K562 (cell line): Measurements from ENCODE around the gene ADGRB2. TPM values are rescaled to one million over a fixed set of nuclear protein-coding genes. Genes with fewer than 3 reads are reported as not detected.

Source experiments
- BMI1 ChIP-seq: fragments of 150-350 bp; IDR thresholded peaks from 2 replicates; pipeline ENCODE4 v1.6.1; 2014; ENCODE audit warnings: low read length
- DACH1 ChIP-seq: fragments of 450-650 bp; IDR thresholded peaks from 2 replicates; pipeline ENCODE4 v1.6.1; 2018; ENCODE audit not compliant: partially characterized antibody
- ERF ChIP-seq: fragments of 450-650 bp; formaldehyde crosslinking; IDR thresholded peaks from 2 replicates; pipeline ENCODE4 v1.4.0; 2020; ENCODE audit warnings: mild to moderate bottlenecking, mixed read lengths
- EZH2 ChIP-seq: IDR thresholded peaks from 2 replicates; pipeline ENCODE4 v1.6.1; 2012; ENCODE audit warnings: low read depth, mild to moderate bottlenecking, inconsistent platforms, low read length, borderline replicate concordance
- MCM7 ChIP-seq, 2 experiments: fragments of 450-650 bp; IDR thresholded peaks; 2 replicates each; pipeline ENCODE4 v1.6.1; 2016 to 2018
- NBN ChIP-seq: fragments of 450-650 bp; IDR thresholded peaks from 2 replicates; pipeline ENCODE4 v1.6.1; 2016; ENCODE audit warnings: low read depth, mild to moderate bottlenecking
- PRMT5 ChIP-seq: sonication (generic); formaldehyde crosslinking; IDR thresholded peaks from 2 replicates; pipeline ENCODE4 v1.5.0; 2020; ENCODE audit warnings: missing genetic modification reagents
- SETDB1 ChIP-seq: IDR thresholded peaks from one replicate; pipeline ENCODE4 v1.6.1; 2012; ENCODE audit warnings: low read length, control low read depth, inconsistent platforms
- ZKSCAN3 ChIP-seq: fragments of 250-450 bp; sonication (Bioruptor Pico); IDR thresholded peaks from 2 replicates; pipeline ENCODE4 v1.4.0; 2020
- ZNF551 ChIP-seq: fragments of 250-450 bp; sonication (Bioruptor Pico); IDR thresholded peaks from 2 replicates; pipeline ENCODE4 v1.5.0; 2021; ENCODE audit warnings: mild to moderate bottlenecking, moderate library complexity
- ZNF668 ChIP-seq: fragments of 250-450 bp; sonication (Bioruptor Pico); IDR thresholded peaks from 2 replicates; pipeline ENCODE4 v1.8.0; 2022; ENCODE audit warnings: mild to moderate bottlenecking, inconsistent platforms
- polyA plus RNA-seq, 8 experiments: library from polyadenylated mRNA; depleted of rRNA in 4 of 8; stranded (reverse) in 5 of 8; unstranded in 3 of 8; fragments of >200 nt; fragmentation: Nextera tagmentation in 2 of 8; fragmentation: Illumina TruSeq in 1 of 8; extraction: Ambion mirVana in 2 of 8; extraction: Trizol in 1 of 8; gene quantifications; 2 replicates each; pipeline versions ENCODE4 v1.2.1 to v1.2.3, GENCODE V29; 2011 to 2014; ENCODE audit warnings: inconsistent platforms in 1 of 8, missing spikeins in 1 of 8
- total RNA-seq, 7 experiments: library from RNA; depleted of rRNA in 6 of 7; stranded (reverse); fragments of >200 nt in 6 of 7; fragmentation: Illumina TruSeq in 2 of 7; extraction: Trizol in 2 of 7; gene quantifications; 2 replicates each; pipeline versions ENCODE4 v1.2.1 to v1.2.3, GENCODE V29; 2011 to 2021; ENCODE audit warnings: low replicate concordance in 1 of 7
- TF ChIP-seq, protein P1 (sequence below): sonication (generic); formaldehyde crosslinking; IDR thresholded peaks from 2 replicates; pipeline ENCODE4 v1.8.1; 2023; ENCODE audit warnings: missing genetic modification reagents, mild to moderate bottlenecking, borderline replicate concordance
- TF ChIP-seq, protein P2 (sequence below): sonication (generic); IDR thresholded peaks from 2 replicates; pipeline ENCODE4 v1.6.1; 2016
- TF ChIP-seq, protein P3 (sequence below): fragments of 200-800 bp; sonication (Bioruptor generic); IDR thresholded peaks from 2 replicates; pipeline ENCODE4 v1.6.1; 2017; ENCODE audit warnings: missing genetic modification characterization, missing compliant biosample characterization
- TF ChIP-seq, protein P4 (sequence below): sonication (generic); formaldehyde crosslinking; IDR thresholded peaks from 2 replicates; pipeline ENCODE4 v1.8.1; 2023; ENCODE audit warnings: mild to moderate bottlenecking, missing genetic modification reagents
- TF ChIP-seq, protein P5 (sequence below): sonication (generic); formaldehyde crosslinking; IDR thresholded peaks from 2 replicates; pipeline ENCODE4 v1.8.0; 2022; ENCODE audit warnings: missing genetic modification reagents, mild to moderate bottlenecking, borderline replicate concordance

ADGRB2 gene
- total and polyA plus RNA-seq, 9 of the 15 experiments (the other 6 are each of a cell fraction or from before 2014, with no cell fraction given), result 0.04 to 0.23 (median 0.20) TPM; not detected in 2

DNA sequence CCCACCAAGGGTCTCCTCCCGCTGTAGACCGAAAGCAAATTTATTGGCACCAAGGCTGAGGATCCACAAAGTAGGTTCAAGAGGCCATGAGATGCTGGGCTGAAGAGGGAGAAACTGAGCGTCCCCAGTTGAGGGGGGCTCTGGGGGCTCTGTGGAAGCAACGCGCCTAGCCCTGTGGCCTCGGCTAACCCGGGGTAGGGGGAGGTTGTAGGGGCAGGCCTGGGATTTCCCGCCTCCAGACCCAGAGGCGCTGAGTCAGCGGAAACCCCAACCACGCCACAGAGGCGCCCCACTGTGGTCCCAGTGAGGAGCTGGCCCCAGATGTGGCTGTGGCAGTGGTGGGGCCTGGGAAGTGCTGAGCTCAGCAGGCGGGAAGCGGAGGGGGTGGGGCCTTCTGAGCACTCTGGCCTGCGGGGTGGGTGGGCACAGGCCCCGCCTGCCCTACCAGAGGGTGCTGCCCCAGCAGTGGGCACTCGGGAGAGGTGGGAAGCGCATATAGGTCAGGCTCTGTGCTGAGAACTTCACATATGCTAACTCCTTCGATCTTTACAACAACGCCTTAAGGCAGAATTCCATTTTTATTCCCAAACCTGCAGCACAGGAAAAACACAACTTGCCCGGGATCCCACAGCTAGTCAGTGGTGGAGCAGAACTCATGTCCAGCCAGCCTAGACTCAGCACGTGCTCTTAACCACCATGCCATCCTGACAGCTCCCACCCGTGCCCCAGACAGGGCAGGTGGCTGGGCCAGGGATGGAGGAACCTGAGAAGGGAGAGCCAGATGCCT is 58.9 kb downstream of the ADGRB2 start (continued):
- TF ChIP-seq, protein P1, sequence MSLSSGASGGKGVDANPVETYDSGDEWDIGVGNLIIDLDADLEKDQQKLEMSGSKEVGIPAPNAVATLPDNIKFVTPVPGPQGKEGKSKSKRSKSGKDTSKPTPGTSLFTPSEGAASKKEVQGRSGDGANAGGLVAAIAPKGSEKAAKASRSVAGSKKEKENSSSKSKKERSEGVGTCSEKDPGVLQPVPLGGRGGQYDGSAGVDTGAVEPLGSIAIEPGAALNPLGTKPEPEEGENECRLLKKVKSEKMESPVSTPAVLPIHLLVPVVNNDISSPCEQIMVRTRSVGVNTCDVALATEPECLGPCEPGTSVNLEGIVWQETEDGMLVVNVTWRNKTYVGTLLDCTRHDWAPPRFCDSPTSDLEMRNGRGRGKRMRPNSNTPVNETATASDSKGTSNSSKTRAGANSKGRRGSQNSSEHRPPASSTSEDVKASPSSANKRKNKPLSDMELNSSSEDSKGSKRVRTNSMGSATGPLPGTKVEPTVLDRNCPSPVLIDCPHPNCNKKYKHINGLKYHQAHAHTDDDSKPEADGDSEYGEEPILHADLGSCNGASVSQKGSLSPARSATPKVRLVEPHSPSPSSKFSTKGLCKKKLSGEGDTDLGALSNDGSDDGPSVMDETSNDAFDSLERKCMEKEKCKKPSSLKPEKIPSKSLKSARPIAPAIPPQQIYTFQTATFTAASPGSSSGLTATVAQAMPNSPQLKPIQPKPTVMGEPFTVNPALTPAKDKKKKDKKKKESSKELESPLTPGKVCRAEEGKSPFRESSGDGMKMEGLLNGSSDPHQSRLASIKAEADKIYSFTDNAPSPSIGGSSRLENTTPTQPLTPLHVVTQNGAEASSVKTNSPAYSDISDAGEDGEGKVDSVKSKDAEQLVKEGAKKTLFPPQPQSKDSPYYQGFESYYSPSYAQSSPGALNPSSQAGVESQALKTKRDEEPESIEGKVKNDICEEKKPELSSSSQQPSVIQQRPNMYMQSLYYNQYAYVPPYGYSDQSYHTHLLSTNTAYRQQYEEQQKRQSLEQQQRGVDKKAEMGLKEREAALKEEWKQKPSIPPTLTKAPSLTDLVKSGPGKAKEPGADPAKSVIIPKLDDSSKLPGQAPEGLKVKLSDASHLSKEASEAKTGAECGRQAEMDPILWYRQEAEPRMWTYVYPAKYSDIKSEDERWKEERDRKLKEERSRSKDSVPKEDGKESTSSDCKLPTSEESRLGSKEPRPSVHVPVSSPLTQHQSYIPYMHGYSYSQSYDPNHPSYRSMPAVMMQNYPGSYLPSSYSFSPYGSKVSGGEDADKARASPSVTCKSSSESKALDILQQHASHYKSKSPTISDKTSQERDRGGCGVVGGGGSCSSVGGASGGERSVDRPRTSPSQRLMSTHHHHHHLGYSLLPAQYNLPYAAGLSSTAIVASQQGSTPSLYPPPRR (CRISPR knock-in tag), result no peak
- no peak for TF ChIP-seq MCM7 (IDR thresholded peaks at IDR 0.05)
- TF ChIP-seq, protein P2, sequence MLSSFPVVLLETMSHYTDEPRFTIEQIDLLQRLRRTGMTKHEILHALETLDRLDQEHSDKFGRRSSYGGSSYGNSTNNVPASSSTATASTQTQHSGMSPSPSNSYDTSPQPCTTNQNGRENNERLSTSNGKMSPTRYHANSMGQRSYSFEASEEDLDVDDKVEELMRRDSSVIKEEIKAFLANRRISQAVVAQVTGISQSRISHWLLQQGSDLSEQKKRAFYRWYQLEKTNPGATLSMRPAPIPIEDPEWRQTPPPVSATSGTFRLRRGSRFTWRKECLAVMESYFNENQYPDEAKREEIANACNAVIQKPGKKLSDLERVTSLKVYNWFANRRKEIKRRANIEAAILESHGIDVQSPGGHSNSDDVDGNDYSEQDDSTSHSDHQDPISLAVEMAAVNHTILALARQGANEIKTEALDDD, result no peak
- no peak for TF ChIP-seq NBN
- TF ChIP-seq, protein P3, sequence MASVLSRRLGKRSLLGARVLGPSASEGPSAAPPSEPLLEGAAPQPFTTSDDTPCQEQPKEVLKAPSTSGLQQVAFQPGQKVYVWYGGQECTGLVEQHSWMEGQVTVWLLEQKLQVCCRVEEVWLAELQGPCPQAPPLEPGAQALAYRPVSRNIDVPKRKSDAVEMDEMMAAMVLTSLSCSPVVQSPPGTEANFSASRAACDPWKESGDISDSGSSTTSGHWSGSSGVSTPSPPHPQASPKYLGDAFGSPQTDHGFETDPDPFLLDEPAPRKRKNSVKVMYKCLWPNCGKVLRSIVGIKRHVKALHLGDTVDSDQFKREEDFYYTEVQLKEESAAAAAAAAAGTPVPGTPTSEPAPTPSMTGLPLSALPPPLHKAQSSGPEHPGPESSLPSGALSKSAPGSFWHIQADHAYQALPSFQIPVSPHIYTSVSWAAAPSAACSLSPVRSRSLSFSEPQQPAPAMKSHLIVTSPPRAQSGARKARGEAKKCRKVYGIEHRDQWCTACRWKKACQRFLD (CRISPR knock-in tag), result no peak
- TF ChIP-seq, protein P4, sequence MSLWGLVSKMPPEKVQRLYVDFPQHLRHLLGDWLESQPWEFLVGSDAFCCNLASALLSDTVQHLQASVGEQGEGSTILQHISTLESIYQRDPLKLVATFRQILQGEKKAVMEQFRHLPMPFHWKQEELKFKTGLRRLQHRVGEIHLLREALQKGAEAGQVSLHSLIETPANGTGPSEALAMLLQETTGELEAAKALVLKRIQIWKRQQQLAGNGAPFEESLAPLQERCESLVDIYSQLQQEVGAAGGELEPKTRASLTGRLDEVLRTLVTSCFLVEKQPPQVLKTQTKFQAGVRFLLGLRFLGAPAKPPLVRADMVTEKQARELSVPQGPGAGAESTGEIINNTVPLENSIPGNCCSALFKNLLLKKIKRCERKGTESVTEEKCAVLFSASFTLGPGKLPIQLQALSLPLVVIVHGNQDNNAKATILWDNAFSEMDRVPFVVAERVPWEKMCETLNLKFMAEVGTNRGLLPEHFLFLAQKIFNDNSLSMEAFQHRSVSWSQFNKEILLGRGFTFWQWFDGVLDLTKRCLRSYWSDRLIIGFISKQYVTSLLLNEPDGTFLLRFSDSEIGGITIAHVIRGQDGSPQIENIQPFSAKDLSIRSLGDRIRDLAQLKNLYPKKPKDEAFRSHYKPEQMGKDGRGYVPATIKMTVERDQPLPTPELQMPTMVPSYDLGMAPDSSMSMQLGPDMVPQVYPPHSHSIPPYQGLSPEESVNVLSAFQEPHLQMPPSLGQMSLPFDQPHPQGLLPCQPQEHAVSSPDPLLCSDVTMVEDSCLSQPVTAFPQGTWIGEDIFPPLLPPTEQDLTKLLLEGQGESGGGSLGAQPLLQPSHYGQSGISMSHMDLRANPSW (CRISPR knock-in tag), result no peak
- TF ChIP-seq, protein P5, sequence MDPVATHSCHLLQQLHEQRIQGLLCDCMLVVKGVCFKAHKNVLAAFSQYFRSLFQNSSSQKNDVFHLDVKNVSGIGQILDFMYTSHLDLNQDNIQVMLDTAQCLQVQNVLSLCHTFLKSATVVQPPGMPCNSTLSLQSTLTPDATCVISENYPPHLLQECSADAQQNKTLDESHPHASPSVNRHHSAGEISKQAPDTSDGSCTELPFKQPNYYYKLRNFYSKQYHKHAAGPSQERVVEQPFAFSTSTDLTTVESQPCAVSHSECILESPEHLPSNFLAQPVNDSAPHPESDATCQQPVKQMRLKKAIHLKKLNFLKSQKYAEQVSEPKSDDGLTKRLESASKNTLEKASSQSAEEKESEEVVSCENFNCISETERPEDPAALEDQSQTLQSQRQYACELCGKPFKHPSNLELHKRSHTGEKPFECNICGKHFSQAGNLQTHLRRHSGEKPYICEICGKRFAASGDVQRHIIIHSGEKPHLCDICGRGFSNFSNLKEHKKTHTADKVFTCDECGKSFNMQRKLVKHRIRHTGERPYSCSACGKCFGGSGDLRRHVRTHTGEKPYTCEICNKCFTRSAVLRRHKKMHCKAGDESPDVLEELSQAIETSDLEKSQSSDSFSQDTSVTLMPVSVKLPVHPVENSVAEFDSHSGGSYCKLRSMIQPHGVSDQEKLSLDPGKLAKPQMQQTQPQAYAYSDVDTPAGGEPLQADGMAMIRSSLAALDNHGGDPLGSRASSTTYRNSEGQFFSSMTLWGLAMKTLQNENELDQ (CRISPR knock-in tag), result no peak
- TF ChIP-seq EZH2, result no peak
- TF ChIP-seq ZNF668 (CRISPR knock-in tag), result no peak
- no peak for TF ChIP-seq ERF (CRISPR knock-in tag)
- no peak for TF ChIP-seq SETDB1
- TF ChIP-seq PRMT5 (CRISPR knock-in tag), result no peak
- no peak for TF ChIP-seq BMI1
- no peak for TF ChIP-seq ZNF551 (CRISPR knock-in tag)
- TF ChIP-seq DACH1, result no peak
- TF ChIP-seq ZKSCAN3 (CRISPR knock-in tag), result no peak
